Measurements from ENCODE around the gene PATZ1. TPM values are rescaled to one million over a fixed set of nuclear protein-coding genes. Genes with fewer than 3 reads are reported as not detected.
A peak's percentile ranks its signal among the peaks of the same experiment; 100 is the strongest.

The PATZ1 gene
- total RNA-seq, 1 donor from 2014 or later, result 9.7 TPM

DNA sequence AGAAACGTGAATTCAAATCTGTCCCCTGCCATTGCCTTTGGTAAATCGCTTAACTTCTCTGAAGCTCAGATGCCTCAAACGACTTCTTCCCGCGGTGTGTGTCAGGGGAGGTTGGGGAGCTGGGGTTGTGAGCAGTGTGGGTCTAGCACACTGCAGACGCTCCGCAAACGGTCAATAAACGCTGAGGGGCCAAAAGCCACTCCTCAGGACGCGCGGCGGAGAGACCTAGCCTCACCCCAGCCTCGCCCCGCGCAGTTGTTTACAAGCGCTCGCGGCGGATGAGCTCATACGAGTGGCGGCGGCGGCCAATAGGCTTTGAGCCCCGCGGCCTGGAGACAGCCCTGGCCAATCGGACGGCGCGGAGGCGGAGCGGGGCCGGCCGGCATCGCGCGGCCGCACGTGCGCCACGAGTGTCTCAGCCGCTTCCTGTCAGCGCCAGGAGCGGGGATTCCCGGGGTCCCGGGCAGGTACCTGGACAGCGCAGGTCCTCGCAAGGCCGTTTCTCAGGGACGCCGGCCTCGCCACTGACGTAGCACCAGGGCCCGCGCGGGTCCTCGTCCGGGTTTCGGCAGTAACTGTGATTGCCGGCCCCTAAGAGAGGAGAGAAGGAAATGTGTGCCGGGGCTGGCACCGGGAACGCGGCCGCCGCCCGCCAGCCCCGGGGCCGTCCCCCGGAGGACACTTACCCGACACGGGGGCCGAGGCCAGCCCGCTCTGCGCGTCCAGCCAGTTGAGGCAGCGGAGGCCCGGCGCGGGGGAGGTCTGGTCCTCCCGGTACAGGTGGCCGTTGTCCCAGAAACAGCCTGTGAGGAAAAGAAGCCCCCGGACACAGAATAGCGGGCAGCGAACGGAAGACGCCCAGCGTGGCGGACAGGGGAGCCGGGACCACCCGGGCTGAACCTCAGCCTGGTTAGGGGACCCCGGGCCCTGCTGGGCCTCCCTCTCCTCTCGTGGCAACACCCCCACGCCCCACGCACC is 55.4 kb downstream of the PATZ1 start:
- intact Hi-C loops (cut with DNase I), result loop anchor here (5.0 kb wide), 2 partner anchors 57 to 78 kb away; partner anchors contain the start of genes LIMK2 and PATZ1
- ATAC-seq (peak; percentile 94), DNase-seq (ENCODE audit: missing footprints) (peak; percentile 99)

DNA sequence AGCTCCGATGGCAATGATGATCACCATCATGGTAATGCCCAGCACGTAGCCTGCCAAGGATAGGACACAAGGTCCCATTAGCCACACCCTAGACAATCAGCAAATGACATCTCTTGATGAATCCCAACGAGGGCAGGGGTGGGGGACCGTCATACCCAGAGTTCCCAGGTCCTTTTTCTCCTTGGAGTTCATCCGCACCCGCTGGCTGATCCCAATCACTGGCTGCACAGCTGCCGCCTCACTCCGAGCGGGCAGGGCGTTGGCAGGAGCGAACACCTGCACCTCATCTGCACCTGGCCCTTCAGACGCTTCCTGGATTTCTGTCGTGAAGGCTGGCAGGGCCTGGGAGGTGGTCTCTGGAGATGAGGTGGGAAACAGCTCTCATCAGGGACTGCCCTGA is 56.8 kb downstream of the PATZ1 start:
- DNase-seq (ENCODE audit: missing footprints), result no peak
- ATAC-seq, result no peak
- intact Hi-C loops (cut with DNase I), result no loop called here

- ATAC-seq, result no peak
- intact Hi-C loops (cut with DNase I), result no loop called here
- DNase-seq (ENCODE audit: missing footprints), result no peak
Observed at GRCh38 chr22:31288496-31289240, 57.5 kb downstream of the PATZ1 start.

GRCh38 chr22:31287818-31288495 is 58.2 kb downstream of the PATZ1 start:
- intact Hi-C loops (cut with DNase I), result no loop called here
- ATAC-seq (no peak), DNase-seq (ENCODE audit: missing footprints) (no peak)

DNA sequence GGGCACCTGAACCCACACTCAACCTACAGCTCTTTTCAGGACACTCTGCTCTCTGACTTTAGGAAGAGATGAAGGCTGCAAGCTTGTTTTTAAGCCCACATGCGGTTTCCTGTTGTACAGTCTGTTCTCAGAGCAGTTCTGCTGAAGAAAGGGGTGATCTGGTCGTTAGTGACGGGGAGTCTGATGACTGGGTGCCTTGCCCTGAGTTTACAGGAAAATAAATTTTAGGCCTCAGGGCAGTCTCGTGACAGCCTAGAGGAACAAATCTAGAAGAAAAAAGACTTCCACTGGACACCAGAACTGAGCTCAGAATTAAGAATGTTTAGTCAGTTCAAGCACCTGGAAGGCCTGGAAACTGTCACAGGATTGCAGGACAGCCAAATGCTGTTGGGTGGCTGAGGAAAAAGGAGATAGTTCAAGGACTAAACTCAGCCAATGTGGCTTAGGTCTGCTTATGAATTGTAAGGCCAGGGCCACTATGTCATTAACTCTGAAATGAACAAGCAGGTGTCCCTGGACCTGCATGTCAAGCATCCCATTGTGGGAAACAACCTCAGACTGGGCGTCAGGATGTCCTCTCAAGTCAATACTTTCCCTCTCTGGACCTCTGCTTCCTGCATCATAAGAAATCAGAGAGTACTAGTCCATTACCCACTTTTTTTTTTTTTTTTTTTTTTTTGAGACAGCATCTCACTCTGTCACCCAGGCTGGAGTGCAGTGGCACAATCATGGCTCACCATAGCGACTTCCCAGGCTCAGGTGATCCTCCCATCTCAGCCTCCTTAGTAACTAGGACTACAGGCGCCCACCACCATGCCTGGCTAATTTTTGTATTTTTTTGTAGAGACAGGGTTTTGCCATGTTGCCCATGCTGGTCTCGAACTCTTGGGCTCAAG is 59.5 kb downstream of the PATZ1 start:
- ATAC-seq, result no peak
- DNase-seq (ENCODE audit: missing footprints), result no peak
- intact Hi-C loops (cut with DNase I), result no loop called here

DNA sequence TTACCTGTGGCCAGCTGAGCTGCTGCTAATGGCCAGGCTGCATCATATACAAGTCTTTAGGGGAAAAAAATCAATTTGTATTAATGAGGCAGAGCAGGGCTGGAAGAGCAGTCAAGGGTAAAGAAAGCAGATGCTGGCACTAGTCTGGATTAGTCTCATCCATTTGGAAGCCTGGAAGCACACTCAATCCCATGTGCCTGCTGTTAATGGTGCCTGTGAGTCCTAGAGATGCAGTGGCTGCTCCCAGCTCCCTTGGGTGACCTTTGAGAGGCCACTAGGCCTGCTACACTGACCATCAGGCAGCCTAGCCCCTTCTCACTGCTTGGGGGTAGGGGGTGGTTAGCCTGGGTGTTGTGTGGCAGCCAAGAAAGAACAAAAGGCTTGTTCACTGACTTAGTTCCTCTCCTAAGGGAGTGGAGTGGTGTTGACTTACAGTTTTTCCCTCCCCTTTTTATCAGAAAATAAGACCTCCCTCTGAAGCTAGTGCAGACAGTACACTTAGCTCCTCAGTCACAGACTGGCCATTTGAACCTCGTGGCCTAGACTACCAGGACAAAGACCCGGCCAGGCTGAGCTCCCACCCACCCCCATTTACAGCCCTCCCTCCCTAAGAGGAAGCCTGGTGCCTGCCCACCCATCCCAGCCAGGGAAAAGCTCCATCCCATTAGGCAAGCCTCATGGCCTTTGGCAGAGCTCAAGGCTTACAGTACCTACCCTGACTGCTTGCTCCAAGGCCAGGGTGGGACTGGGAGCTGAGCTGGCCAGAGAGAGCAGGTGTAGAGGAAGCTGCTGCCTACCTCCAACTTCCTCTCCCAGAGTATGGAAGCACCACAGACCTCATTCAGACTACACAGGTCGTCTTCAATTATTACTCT is 61.6 kb downstream of the PATZ1 start:
- intact Hi-C loops (cut with DNase I), result no loop called here
- ATAC-seq (no peak), DNase-seq (ENCODE audit: missing footprints) (no peak)

DNA sequence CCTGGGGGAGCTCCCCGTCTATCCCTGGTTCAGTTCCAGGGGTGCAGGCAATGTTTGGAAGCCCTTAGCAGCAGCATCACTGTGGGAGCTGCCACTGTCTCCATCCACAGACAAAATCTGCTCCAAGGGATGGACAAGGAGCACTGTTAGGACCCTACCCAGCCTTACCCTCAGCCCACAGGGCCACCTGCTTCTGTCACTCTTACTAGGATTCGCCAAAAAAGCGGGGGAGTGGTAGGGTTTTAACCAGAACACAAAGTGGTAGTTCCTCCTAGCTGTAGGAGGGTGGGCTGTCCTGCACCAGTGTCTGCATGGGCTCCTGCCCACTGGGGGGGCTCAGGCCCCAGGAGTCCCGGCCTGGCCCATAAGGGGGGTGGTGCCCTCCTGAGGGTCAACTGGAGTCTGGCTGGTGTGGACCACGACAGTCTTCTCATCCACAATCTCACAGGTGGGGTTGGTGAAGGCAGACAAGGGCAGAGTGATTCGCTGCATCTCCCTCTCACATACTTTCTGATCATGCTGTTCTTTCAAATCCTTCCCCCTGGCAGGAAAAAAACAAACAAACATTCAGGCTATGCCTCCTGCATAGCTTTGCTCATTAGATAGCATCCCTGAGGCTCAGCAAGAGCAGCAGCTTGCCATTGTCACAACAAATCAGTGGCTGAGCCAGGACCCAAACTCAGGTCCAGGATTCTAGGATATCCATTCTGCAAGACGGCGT is 63.2 kb downstream of the PATZ1 start:
- no peak for DNase-seq (ENCODE audit: missing footprints)
- ATAC-seq, result no peak
- intact Hi-C loops (cut with DNase I), result no loop called here

DNA sequence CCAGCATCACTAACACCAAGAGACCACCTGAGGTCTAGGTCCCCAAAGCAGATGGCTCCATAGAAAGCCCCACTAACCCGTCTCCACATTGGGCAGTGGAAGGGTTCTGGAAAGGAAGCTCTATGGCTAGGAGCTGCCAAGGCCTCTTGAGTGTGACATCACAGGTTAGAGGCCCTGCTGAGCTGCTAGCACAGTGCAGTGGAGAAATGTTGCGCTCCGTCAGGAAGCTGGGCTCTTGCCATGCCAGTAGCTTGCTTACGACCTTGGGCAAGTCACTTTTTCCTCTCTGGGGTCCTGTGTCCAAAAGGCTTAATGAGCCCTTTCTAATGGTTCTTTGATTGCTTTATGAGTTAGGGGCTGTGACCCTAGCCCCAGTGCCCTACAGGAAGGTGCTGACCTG is 64.4 kb downstream of the PATZ1 start:
- no peak for ATAC-seq
- intact Hi-C loops (cut with DNase I), result no loop called here
- no peak for DNase-seq (ENCODE audit: missing footprints)

- intact Hi-C loops (cut with DNase I), result no loop called here
- ATAC-seq (no peak), DNase-seq (ENCODE audit: missing footprints) (no peak)
Observed at GRCh38 chr22:31279821-31280505, 66.2 kb downstream of the PATZ1 start.

- intact Hi-C loops (cut with DNase I), result no loop called here
- no peak for DNase-seq (ENCODE audit: missing footprints)
Observed at GRCh38 chr22:31279327-31279669, 66.8 kb downstream of the PATZ1 start.

DNA sequence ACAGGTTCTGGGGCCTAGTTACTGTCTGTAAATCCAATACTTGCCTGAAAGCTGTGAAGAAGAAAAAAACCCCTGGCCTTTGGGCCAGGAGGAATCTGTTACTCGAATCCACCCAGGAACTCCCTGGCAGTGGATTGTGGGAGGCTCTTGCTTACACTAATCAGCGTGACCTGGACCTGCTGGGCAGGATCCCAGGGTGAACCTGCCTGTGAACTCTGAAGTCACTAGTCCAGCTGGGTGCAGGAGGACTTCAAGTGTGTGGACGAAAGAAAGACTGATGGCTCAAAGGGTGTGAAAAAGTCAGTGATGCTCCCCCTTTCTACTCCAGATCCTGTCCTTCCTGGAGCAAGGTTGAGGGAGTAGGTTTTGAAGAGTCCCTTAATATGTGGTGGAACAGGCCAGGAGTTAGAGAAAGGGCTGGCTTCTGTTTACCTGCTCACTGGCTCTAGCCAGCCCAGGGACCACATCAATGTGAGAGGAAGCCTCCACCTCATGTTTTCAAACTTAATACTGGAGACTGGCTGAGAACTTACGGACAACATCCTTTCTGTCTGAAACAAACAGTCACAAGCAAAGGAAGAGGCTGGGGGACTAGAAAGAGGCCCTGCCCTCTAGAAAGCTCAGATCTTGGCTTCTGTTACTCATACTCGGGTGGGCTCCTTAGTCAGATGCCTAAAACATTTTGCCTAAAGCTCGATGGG is 67.4 kb downstream of the PATZ1 start:
- DNase-seq (ENCODE audit: missing footprints) (no peak), ATAC-seq (no peak)
- intact Hi-C loops (cut with DNase I), result no loop called here

More at GRCh38 chr22:31279327-31279669, 66.8 kb downstream of the PATZ1 start:
- no peak for ATAC-seq

GRCh38 chr22:31278151-31278621 is 68.0 kb downstream of the PATZ1 start:
- intact Hi-C loops (cut with DNase I), result no loop called here
- ATAC-seq, result no peak
- no peak for DNase-seq (ENCODE audit: missing footprints)

GRCh38 chr22:31277741-31278140 is 68.4 kb downstream of the PATZ1 start:
- no peak for ATAC-seq
- intact Hi-C loops (cut with DNase I), result no loop called here
- no peak for DNase-seq (ENCODE audit: missing footprints)

DNA sequence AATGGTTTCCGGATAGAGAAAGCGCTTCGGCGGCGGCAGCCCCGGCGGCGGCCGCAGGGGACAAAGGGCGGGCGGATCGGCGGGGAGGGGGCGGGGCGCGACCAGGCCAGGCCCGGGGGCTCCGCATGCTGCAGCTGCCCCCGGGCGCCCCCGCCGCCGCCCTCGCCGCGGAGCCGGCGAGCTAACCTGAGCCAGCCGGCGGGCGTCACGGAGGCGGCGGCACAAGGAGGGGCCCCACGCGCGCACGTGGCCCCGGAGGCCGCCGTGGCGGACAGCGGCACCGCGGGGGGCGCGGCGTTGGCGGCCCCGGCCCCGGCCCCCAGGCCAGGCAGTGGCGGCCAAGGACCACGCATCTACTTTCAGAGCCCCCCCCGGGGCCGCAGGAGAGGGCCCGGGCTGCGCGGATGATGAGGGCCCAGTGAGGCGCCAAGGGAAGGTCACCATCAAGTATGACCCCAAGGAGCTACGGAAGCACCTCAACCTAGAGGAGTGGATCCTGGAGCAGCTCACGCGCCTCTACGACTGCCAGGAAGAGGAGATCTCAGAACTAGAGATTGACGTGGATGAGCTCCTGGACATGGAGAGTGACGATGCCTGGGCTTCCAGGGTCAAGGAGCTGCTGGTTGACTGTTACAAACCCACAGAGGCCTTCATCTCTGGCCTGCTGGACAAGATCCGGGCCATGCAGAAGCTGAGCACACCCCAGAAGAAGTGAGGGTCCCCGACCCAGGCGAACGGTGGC is 69.5 kb downstream of the PATZ1 start:
- DNase-seq (ENCODE audit: missing footprints) (no peak), ATAC-seq (no peak)
- intact Hi-C loops (cut with DNase I), result no loop called here
